GM21447 (cell line): ENCODE results near the gene ZNF419.
A peak's percentile ranks its signal among the peaks of the same experiment; 100 is the strongest.
"Not testable (repeated sequence)": the region's sequence is repeated elsewhere in the genome, so short reads cannot be mapped to it uniquely, and the experiment has no call there.

Experiments used
- ATAC-seq: cut with Tn5 transposase; IDR thresholded peaks from one replicate; pipeline ENCODE4 v1.9.1; 2021; ENCODE audit not compliant: unreplicated experiment

The ZNF419 gene

GRCh38 chr19:57487477-57488298 lies at the start of gene ZNF419:
Gene ZNF419 (plus strand): TSS chr19:57487750. CDS start chr19:57487951, 201 bp downstream.
- peak; percentile 96 for ATAC-seq

GRCh38 chr19:57437931-57438330 lies 49.6 kb upstream of the ZNF419 start:
- no peak for ATAC-seq

GRCh38 chr19:57438925-57439324 lies 48.6 kb upstream of the ZNF419 start:
- no peak for ATAC-seq

- ATAC-seq = no peak
Observed at GRCh38 chr19:57441979-57442752, 45.4 kb upstream of the ZNF419 start.

- ATAC-seq = no peak
Observed at GRCh38 chr19:57443121-57443696, 44.3 kb upstream of the ZNF419 start.

GRCh38 chr19:57452307-57452706 lies 35.2 kb upstream of the ZNF419 start:
- ATAC-seq = no peak

- ATAC-seq = no peak
Observed at GRCh38 chr19:57465680-57466381, 21.7 kb upstream of the ZNF419 start.

- no peak for ATAC-seq
Observed at GRCh38 chr19:57466489-57466888, 21.1 kb upstream of the ZNF419 start.

GRCh38 chr19:57473646-57474045 lies 13.9 kb upstream of the ZNF419 start:
- ATAC-seq = no peak

GRCh38 chr19:57477191-57478008 lies 10.2 kb upstream of the ZNF419 start, which contains the start of gene ZNF772:
Gene ZNF772 (minus strand): TSS chr19:57477566. CDS start chr19:57477309, 257 bp downstream.
- peak; percentile 98 for ATAC-seq

GRCh38 chr19:57488299-57488644 lies 722 bp downstream of the ZNF419 start:
- not testable (repeated sequence) for ATAC-seq

- ATAC-seq = not testable (repeated sequence)
Observed at GRCh38 chr19:57499332-57499679, 11.8 kb downstream of the ZNF419 start.

GRCh38 chr19:57499680-57500395 lies 12.3 kb downstream of the ZNF419 start, which contains the start of gene ZNF773:
Gene ZNF773 (plus strand): TSS chr19:57499938. CDS start chr19:57500081, 143 bp downstream.
- peak; percentile 99 for ATAC-seq

GRCh38 chr19:57500400-57500799 lies 12.8 kb downstream of the ZNF419 start:
- ATAC-seq = not testable (repeated sequence)

GRCh38 chr19:57506163-57506562 lies 18.6 kb downstream of the ZNF419 start:
- no peak for ATAC-seq

GRCh38 chr19:57511484-57511883 lies 23.9 kb downstream of the ZNF419 start:
- ATAC-seq = no peak

- no peak for ATAC-seq
Observed at GRCh38 chr19:57512845-57513244, 25.3 kb downstream of the ZNF419 start.

GRCh38 chr19:57515255-57515654 lies 27.7 kb downstream of the ZNF419 start:
- ATAC-seq = no peak

GRCh38 chr19:57518021-57518420 lies 30.5 kb downstream of the ZNF419 start:
- not testable (repeated sequence) for ATAC-seq
